Nephron progenitor cell (in vitro differentiated cells): Measurements from ENCODE around the gene FUNDC2.
"Not testable (repeated sequence)": the region's sequence is repeated elsewhere in the genome, so short reads cannot be mapped to it uniquely, and the experiment has no call there.

Experiments
- DNase-seq: peaks from one replicate; pipeline ENCODE4 v3.0.0; 2021
- H3K27ac Mint-ChIP-seq: 2 replicates; pipeline ENCODE4 v1.8.0; 2021; ENCODE audit warnings: mild to moderate bottlenecking, moderate library complexity, mixed read lengths
- H3K27me3 Mint-ChIP-seq: 2 replicates; pipeline ENCODE4 v1.8.0; 2021; ENCODE audit warnings: mild to moderate bottlenecking, low read depth, mixed read lengths; ENCODE audit not compliant: poor library complexity
- H3K36me3 Mint-ChIP-seq: 2 replicates; pipeline ENCODE4 v1.8.0; 2021; ENCODE audit warnings: low read depth, mixed read lengths
- H3K4me1 Mint-ChIP-seq: 2 replicates; pipeline ENCODE4 v1.8.0; 2021; ENCODE audit warnings: mixed read lengths
- H3K4me3 Mint-ChIP-seq: 2 replicates; pipeline ENCODE4 v1.8.0; 2021; ENCODE audit warnings: mild to moderate bottlenecking, moderate library complexity, mixed read lengths
- H3K9me3 Mint-ChIP-seq: 2 replicates; pipeline ENCODE4 v1.8.0; 2021; ENCODE audit warnings: mild to moderate bottlenecking, moderate library complexity, mixed read lengths
- TF ChIP-seq, protein P1 (sequence below): fragments of 200-600 bp; sonication (generic); IDR thresholded peaks from 2 replicates; pipeline ENCODE4 v1.5.0; 2021; ENCODE audit warnings: antibody characterized with exemption

Gene FUNDC2

DNA sequence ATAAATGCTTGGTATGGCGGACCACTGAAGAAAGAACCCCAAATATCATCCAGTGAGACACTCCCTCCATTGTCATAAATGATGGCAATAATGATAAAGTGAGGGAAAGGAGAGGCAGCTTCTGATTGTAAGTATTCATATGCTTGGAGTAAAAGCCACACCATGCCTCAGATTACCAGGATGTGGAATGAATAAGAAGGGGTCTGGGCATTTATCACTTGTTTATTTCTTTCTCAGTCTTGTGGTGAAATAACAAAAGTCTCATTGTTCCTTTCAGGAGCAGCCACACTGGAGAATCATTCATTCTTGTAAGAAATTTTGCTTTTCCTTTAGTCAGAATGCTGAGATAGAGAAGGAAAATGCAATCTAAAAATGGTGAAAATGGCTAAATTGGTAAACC lies 25.8 kb upstream of the FUNDC2 start:
- Mint-ChIP-seq H3K27ac (no peak overlapping the region), H3K9me3 (peaks cover 40% of the 10 kb centered on the region), H3K4me1 (no peaks in the 10 kb centered on the region), H3K4me3 (no peak overlapping the region), H3K36me3 (no peaks in the 10 kb centered on the region), H3K27me3 (peaks cover 3% of the 10 kb centered on the region)
- DNase-seq: no peak
- TF ChIP-seq, protein P1, sequence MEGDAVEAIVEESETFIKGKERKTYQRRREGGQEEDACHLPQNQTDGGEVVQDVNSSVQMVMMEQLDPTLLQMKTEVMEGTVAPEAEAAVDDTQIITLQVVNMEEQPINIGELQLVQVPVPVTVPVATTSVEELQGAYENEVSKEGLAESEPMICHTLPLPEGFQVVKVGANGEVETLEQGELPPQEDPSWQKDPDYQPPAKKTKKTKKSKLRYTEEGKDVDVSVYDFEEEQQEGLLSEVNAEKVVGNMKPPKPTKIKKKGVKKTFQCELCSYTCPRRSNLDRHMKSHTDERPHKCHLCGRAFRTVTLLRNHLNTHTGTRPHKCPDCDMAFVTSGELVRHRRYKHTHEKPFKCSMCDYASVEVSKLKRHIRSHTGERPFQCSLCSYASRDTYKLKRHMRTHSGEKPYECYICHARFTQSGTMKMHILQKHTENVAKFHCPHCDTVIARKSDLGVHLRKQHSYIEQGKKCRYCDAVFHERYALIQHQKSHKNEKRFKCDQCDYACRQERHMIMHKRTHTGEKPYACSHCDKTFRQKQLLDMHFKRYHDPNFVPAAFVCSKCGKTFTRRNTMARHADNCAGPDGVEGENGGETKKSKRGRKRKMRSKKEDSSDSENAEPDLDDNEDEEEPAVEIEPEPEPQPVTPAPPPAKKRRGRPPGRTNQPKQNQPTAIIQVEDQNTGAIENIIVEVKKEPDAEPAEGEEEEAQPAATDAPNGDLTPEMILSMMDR: no peak

- no peaks in the 10 kb centered on the region for H3K36me3 Mint-ChIP-seq
- H3K27ac Mint-ChIP-seq: no peak overlapping the region
- peaks cover 3% of the 10 kb centered on the region for H3K27me3 Mint-ChIP-seq
- TF ChIP-seq, protein P1: no peak
- DNase-seq: no peak
- H3K9me3 Mint-ChIP-seq: peaks cover 41% of the 10 kb centered on the region
- no peak overlapping the region for H3K4me3 Mint-ChIP-seq
- no peaks in the 10 kb centered on the region for H3K4me1 Mint-ChIP-seq
Observed at GRCh38 chrX:155001873-155002272, 24.8 kb upstream of the FUNDC2 start.

- H3K36me3 Mint-ChIP-seq: no peaks in the 10 kb centered on the region
- DNase-seq: no peak
- H3K4me1 Mint-ChIP-seq: no peaks in the 10 kb centered on the region
- TF ChIP-seq, protein P1: no peak
- no peaks in the 10 kb centered on the region for H3K27me3 Mint-ChIP-seq
- no peak overlapping the region for H3K4me3 Mint-ChIP-seq
- peaks cover 50% of the 10 kb centered on the region for H3K9me3 Mint-ChIP-seq
- no peak overlapping the region for H3K27ac Mint-ChIP-seq
Observed at GRCh38 chrX:155005190-155005589, 21.5 kb upstream of the FUNDC2 start.

DNA sequence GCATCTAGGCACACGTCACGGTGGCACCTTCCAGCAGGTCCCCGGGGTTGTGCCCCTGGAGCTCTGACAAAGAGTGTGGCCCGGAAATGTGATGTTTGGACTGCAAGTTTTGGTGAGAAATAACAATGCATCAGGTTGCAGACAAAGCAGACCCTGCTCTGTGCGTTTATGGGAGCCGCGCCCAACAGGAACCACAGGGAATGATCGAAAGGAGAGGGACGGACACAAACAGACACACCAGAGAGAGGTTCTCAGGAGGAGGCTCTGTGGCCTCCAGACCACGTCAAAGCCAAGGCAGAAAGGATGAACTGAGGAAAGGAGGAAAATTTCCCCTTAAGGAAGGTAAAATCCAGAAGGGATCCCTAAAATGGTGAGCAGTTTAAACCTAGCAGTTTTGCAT lies 20.3 kb upstream of the FUNDC2 start:
- not testable (repeated sequence) for H3K36me3 Mint-ChIP-seq, H3K27ac Mint-ChIP-seq, DNase-seq, H3K4me3 Mint-ChIP-seq, H3K4me1 Mint-ChIP-seq, H3K27me3 Mint-ChIP-seq
- H3K9me3 Mint-ChIP-seq: peaks cover 53% of the 10 kb centered on the region

GRCh38 chrX:155006913-155007671 lies 19.6 kb upstream of the FUNDC2 start:
- not testable (repeated sequence) for H3K36me3 Mint-ChIP-seq, H3K4me3 Mint-ChIP-seq, DNase-seq, H3K4me1 Mint-ChIP-seq, H3K27me3 Mint-ChIP-seq, H3K27ac Mint-ChIP-seq
- H3K9me3 Mint-ChIP-seq: peaks cover 55% of the 10 kb centered on the region

- H3K27me3 Mint-ChIP-seq, DNase-seq: not testable (repeated sequence)
Observed at GRCh38 chrX:155008578-155008977, 18.1 kb upstream of the FUNDC2 start.

DNA sequence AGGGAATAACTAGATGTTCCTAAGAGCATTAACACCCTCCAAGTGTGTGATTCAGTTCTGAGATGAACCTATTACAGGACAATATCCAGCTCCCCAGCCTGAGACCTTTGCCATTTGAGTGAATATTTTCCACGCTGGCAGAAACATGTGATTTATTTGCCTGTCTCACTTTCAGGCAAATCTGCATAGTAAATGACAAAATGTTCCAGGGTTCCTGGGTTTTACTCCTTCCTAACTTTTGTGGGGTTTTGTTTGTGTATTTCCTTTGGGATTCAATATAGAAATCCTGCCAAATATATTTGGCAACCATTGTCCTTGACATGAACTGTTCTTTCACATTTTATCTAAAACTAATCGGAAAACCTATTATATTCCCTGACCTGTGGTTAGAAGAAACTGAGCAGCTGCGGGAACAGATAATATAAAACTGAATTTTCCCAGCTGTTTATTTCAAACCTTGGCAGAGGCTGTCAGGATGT lies 16.6 kb upstream of the FUNDC2 start:
- no peaks in the 10 kb centered on the region for H3K27me3 Mint-ChIP-seq
- H3K27ac Mint-ChIP-seq: no peak overlapping the region
- H3K9me3 Mint-ChIP-seq: peaks cover 44% of the 10 kb centered on the region
- no peak for DNase-seq
- peaks cover 8% of the 10 kb centered on the region for H3K36me3 Mint-ChIP-seq
- TF ChIP-seq, protein P1: no peak
- no peaks in the 10 kb centered on the region for H3K4me1 Mint-ChIP-seq
- H3K4me3 Mint-ChIP-seq: no peak overlapping the region

More at GRCh38 chrX:155008578-155008977, 18.1 kb upstream of the FUNDC2 start:
- not testable (repeated sequence) for H3K4me3 Mint-ChIP-seq, H3K4me1 Mint-ChIP-seq, H3K36me3 Mint-ChIP-seq, H3K27ac Mint-ChIP-seq
- H3K9me3 Mint-ChIP-seq: peaks cover 50% of the 10 kb centered on the region
